OCI-LY3 (cell line): Measurements from ENCODE around the gene SPATA21.

ENCODE experiments used
- H2AFZ ChIP-seq: fragments of 200-600, 300-600 bp; shearing (Covaris generic); 2 replicates; pipeline ENCODE4 v1.6.0; 2014; ENCODE audit warnings: antibody characterized with exemption, low read depth, low read length
- H3K27ac ChIP-seq: fragments of 200-600, 300-600 bp; sonication (generic); 2 replicates; pipeline ENCODE4 v1.5.1; 2014; ENCODE audit warnings: mild to moderate bottlenecking, low read length, moderate library complexity, mixed read lengths
- H3K27me3 ChIP-seq: fragments of 200-600, 300-600 bp; sonication (generic); 2 replicates; pipeline ENCODE4 v1.6.1; 2014; ENCODE audit warnings: low read depth, low read length, mixed read lengths
- H3K36me3 ChIP-seq: fragments of 200-600, 300-600 bp; sonication (generic); replicated peaks from 2 replicates; pipeline ENCODE3; 2014; ENCODE audit warnings: low read depth, low read length, mixed read lengths
- H3K4me1 ChIP-seq: fragments of 300-600, 200-600 bp; sonication (generic); 2 replicates; pipeline ENCODE4 v1.6.1; 2014; ENCODE audit warnings: low read length, mixed read lengths
- H3K4me2 ChIP-seq: fragments of 200-600, 300-600 bp; sonication (generic); 2 replicates; pipeline ENCODE4 v1.6.1; 2014; ENCODE audit warnings: low read length, mixed read lengths
- H3K4me3 ChIP-seq: fragments of 300-600, 200-600 bp; sonication (generic); 2 replicates; pipeline ENCODE4 v1.5.1; 2014; ENCODE audit warnings: antibody characterized with exemption, mild to moderate bottlenecking, low read length, moderate library complexity
- H3K79me2 ChIP-seq: fragments of 300-600, 200-600 bp; shearing (Covaris generic); 2 replicates; pipeline ENCODE4 v1.6.1; 2014; ENCODE audit warnings: mild to moderate bottlenecking, low read length, mixed read lengths
- H3K9ac ChIP-seq: fragments of 300-600, 200-600 bp; shearing (Covaris generic); 2 replicates; pipeline ENCODE4 v1.6.0; 2014; ENCODE audit warnings: mild to moderate bottlenecking, low read length, moderate library complexity
- H3K9me3 ChIP-seq: fragments of 200-600, 300-600 bp; shearing (Covaris generic); 2 replicates; pipeline ENCODE4 v1.6.1; 2014; ENCODE audit warnings: low read length, mixed read lengths; ENCODE audit not compliant: insufficient read depth
- H4K20me1 ChIP-seq: fragments of 200-600, 300-600 bp; sonication (generic); 2 replicates; pipeline ENCODE4 v1.6.1; 2016; ENCODE audit warnings: low read length, mixed read lengths; ENCODE audit not compliant: insufficient read depth
- EZH2phosphoT487 ChIP-seq: fragments of 200-600 bp; shearing (Covaris generic); IDR thresholded peaks from 2 replicates; pipeline ENCODE4 v1.6.1; 2018; ENCODE audit warnings: antibody characterized with exemption, mixed run types, low read depth
- TF ChIP-seq, protein P1 (sequence below): fragments of 200-600, 300-600 bp; sonication (generic); IDR thresholded peaks from 2 replicates; pipeline ENCODE4 v1.5.1; 2014; ENCODE audit warnings: antibody characterized with exemption, low read length, low read depth

SPATA21 gene

DNA sequence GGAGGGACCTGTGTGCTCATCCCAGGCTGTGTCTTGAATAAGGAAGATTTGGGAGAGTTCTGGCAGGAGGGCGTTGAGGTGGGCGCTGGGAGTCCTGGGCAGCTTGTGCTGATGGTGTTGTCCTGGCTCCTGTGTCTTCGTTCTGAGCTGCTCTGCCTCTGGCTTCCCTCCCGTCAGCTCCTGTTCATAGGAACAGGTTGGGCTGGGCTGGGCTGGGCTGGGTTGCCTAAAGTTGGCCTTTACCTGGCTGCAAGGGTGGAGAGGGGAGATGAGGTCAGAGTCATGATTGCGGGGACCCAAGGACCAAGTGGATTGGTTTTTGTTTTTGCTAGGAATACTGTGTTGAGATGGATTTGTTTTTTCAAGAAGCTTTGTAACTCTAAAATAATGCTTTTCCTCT, 12.4 kb upstream of the SPATA21 start:
- H3K4me2 ChIP-seq = no peak overlapping the region
- no peak overlapping the region for H3K9ac ChIP-seq
- TF ChIP-seq, protein P1, sequence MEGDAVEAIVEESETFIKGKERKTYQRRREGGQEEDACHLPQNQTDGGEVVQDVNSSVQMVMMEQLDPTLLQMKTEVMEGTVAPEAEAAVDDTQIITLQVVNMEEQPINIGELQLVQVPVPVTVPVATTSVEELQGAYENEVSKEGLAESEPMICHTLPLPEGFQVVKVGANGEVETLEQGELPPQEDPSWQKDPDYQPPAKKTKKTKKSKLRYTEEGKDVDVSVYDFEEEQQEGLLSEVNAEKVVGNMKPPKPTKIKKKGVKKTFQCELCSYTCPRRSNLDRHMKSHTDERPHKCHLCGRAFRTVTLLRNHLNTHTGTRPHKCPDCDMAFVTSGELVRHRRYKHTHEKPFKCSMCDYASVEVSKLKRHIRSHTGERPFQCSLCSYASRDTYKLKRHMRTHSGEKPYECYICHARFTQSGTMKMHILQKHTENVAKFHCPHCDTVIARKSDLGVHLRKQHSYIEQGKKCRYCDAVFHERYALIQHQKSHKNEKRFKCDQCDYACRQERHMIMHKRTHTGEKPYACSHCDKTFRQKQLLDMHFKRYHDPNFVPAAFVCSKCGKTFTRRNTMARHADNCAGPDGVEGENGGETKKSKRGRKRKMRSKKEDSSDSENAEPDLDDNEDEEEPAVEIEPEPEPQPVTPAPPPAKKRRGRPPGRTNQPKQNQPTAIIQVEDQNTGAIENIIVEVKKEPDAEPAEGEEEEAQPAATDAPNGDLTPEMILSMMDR = no peak
- H3K36me3 ChIP-seq = peaks cover 21% of the 10 kb centered on the region
- H3K79me2 ChIP-seq = peaks cover 9% of the 10 kb centered on the region; the same call in 1 of the 2 replicates
- no peak overlapping the region for H3K4me3 ChIP-seq
- peaks cover 28% of the 10 kb centered on the region for H3K4me1 ChIP-seq
- no peaks in the 10 kb centered on the region for H3K9me3 ChIP-seq
- no peaks in the 10 kb centered on the region for H3K27me3 ChIP-seq
- H2AFZ ChIP-seq = no peak overlapping the region
- peak overlapping the region; percentile 80; the same call in 1 of the 2 replicates for H3K27ac ChIP-seq
- H4K20me1 ChIP-seq = no peaks in the 10 kb centered on the region

DNA sequence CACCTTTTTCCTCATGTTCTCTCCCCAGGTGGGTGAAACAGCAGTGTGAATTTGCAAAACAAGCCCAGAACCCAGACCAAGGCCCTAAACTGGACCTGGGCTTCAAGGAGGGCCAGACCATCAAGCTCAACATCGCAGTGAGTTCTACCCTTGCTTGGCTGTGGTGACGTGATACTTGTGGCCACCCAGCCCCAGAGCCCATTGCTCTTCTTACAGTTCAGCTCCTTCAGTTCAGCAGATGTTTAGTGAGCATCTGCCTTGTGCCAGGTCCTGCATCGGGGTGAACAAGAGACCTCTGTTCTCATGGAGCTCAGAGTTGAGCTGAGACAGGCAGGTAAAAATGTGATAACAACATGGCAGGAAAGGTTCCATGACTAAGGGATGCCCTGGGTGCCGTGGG, 11.8 kb upstream of the SPATA21 start:
- H3K27ac ChIP-seq = no peak overlapping the region
- peaks cover 9% of the 10 kb centered on the region; the same call in 1 of the 2 replicates for H3K79me2 ChIP-seq
- H3K9ac ChIP-seq = no peak overlapping the region
- H3K4me2 ChIP-seq = no peak overlapping the region
- H3K9me3 ChIP-seq = no peaks in the 10 kb centered on the region
- H4K20me1 ChIP-seq = no peaks in the 10 kb centered on the region
- H3K4me1 ChIP-seq = peaks cover 28% of the 10 kb centered on the region
- no peaks in the 10 kb centered on the region for H3K27me3 ChIP-seq
- peaks cover 26% of the 10 kb centered on the region for H3K36me3 ChIP-seq
- no peak overlapping the region for H2AFZ ChIP-seq
- TF ChIP-seq EZH2phosphoT487 = no peak
- TF ChIP-seq, protein P1 = no peak
- no peak overlapping the region for H3K4me3 ChIP-seq

DNA sequence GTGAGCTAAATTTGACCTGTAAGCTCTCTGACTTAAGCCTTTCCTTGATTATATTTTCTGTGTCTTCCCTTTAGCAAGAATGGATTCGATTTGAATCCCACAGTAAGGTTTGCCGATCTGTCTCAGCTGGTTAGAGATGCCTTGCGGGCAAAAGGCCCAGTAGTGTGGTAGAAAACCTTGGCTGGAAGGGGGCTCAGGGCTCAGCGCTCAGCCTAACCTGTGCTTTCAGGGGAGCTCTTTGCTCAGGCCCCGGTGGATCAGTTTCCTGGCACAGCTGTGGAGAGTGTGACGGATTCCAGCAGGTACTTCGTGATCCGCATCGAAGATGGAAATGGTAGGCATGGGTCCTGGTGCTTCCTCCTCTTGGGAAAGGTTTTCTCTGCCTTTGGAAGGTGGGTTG, 10.4 kb upstream of the SPATA21 start:
- H3K4me2 ChIP-seq = no peak overlapping the region
- peaks cover 28% of the 10 kb centered on the region for H3K4me1 ChIP-seq
- TF ChIP-seq, protein P1 = no peak
- TF ChIP-seq EZH2phosphoT487 = no peak
- no peaks in the 10 kb centered on the region for H3K27me3 ChIP-seq
- H3K9me3 ChIP-seq = no peaks in the 10 kb centered on the region
- no peaks in the 10 kb centered on the region for H4K20me1 ChIP-seq
- no peak overlapping the region for H3K9ac ChIP-seq
- no peak overlapping the region for H3K27ac ChIP-seq
- H3K79me2 ChIP-seq = peaks cover 23% of the 10 kb centered on the region
- H2AFZ ChIP-seq = no peak overlapping the region
- peaks cover 30% of the 10 kb centered on the region for H3K36me3 ChIP-seq
- H3K4me3 ChIP-seq = no peak overlapping the region

DNA sequence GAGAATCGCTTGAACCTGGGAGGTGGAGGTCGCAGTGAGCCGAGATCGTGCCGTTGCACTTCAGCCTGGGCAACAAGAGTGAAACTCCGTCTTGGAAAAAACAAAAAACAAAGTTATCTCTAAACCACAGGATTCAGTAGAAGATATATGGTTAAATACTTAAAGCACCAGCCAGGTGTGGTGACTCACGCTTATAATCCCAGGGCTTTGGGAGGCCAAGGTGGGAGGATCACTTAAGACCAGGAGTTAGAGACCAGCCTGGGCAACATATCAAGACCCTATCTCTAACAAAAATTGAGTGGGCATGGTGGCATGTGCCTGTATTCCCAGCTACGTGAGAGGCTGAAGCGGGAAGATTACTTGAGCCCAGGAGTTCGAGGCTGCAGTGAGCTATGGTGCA, 8.9 kb upstream of the SPATA21 start:
- H3K4me2 ChIP-seq = no peak overlapping the region
- H3K9ac ChIP-seq = no peak overlapping the region
- H3K27me3 ChIP-seq = no peaks in the 10 kb centered on the region
- no peak overlapping the region for H3K4me3 ChIP-seq
- no peak overlapping the region for H2AFZ ChIP-seq
- TF ChIP-seq, protein P1 = no peak
- TF ChIP-seq EZH2phosphoT487 = no peak
- H4K20me1 ChIP-seq = no peaks in the 10 kb centered on the region
- peaks cover 25% of the 10 kb centered on the region for H3K36me3 ChIP-seq
- H3K27ac ChIP-seq = no peak overlapping the region
- H3K9me3 ChIP-seq = no peaks in the 10 kb centered on the region
- H3K79me2 ChIP-seq = peaks cover 36% of the 10 kb centered on the region
- H3K4me1 ChIP-seq = peaks cover 27% of the 10 kb centered on the region
